Suppressor macrophage (primary cell): ENCODE measurements around the gene AGBL4.
A peak's percentile ranks its signal among the peaks of the same experiment; 100 is the strongest.

ENCODE experiments used
- DNase-seq, 4 experiments: peaks; one replicate each; pipeline ENCODE4 v3.0.0-alpha.2; 2020 to 2022

The AGBL4 gene

GRCh38 chr1:48817505-48818114, 1206.1 kb downstream of the AGBL4 start:
- DNase-seq = peak; percentile 76 to 86 (median 80)

- DNase-seq = no peak
Measured at GRCh38 chr1:48810740-48811139, 1213.0 kb downstream of the AGBL4 start.

- DNase-seq = no peak
Measured at GRCh38 chr1:48808496-48808895, 1215.3 kb downstream of the AGBL4 start.

GRCh38 chr1:48807554-48808260, 1216.0 kb downstream of the AGBL4 start:
- DNase-seq = no peak

- peak in 2 of 4 experiments; percentile 19 to 23 for DNase-seq
Measured at GRCh38 chr1:48803474-48803873, 1220.3 kb downstream of the AGBL4 start.

- DNase-seq = peak in 2 of 4 experiments; percentile 43 to 51
Measured at GRCh38 chr1:48794816-48795215, 1228.9 kb downstream of the AGBL4 start.

- peak in 3 of 4 experiments; percentile 4 to 49 (median 30) for DNase-seq
Measured at GRCh38 chr1:48793863-48794262, 1229.9 kb downstream of the AGBL4 start.

- peak in 3 of 4 experiments; percentile 18 to 40 (median 29) for DNase-seq
Measured at GRCh38 chr1:48792961-48793360, 1230.8 kb downstream of the AGBL4 start.

- no peak for DNase-seq
Measured at GRCh38 chr1:48790397-48790796, 1233.4 kb downstream of the AGBL4 start.

- DNase-seq = no peak
Measured at GRCh38 chr1:48789903-48790302, 1233.9 kb downstream of the AGBL4 start.

GRCh38 chr1:48785869-48786268, 1237.9 kb downstream of the AGBL4 start:
- DNase-seq = no peak

- DNase-seq = no peak
Measured at GRCh38 chr1:48784301-48784700, 1239.5 kb downstream of the AGBL4 start.

GRCh38 chr1:48777219-48777895, 1246.4 kb downstream of the AGBL4 start:
- no peak for DNase-seq

- DNase-seq = peak in 2 of 4 experiments; percentile 7 to 35
Measured at GRCh38 chr1:48776393-48777218, 1247.1 kb downstream of the AGBL4 start, which contains the start of gene BEND5. TSS of gene BEND5 (minus strand) at chr1:48776891. CDS start at chr1:48776831, 60 bp downstream.

GRCh38 chr1:48775831-48776392, 1247.8 kb downstream of the AGBL4 start:
- DNase-seq = no peak

GRCh38 chr1:48773133-48773532, 1250.6 kb downstream of the AGBL4 start:
- no peak for DNase-seq

- no peak for DNase-seq
Measured at GRCh38 chr1:48772211-48772610, 1251.5 kb downstream of the AGBL4 start.

GRCh38 chr1:48771561-48771960, 1252.2 kb downstream of the AGBL4 start:
- DNase-seq = no peak

- peak; percentile 13 to 78 (median 64) for DNase-seq
Measured at GRCh38 chr1:48767975-48768510, 1255.7 kb downstream of the AGBL4 start.

- DNase-seq = no peak
Measured at GRCh38 chr1:48765335-48765734, 1258.4 kb downstream of the AGBL4 start.

- no peak for DNase-seq
Measured at GRCh38 chr1:48761986-48762385, 1261.8 kb downstream of the AGBL4 start.

GRCh38 chr1:48761411-48761810, 1262.3 kb downstream of the AGBL4 start:
- peak in 3 of 4 experiments; percentile 13 to 22 (median 16) for DNase-seq
